T-helper 2 cell treated with Interferon-gamma antibody and Interleukin-4, amounts not matched to agents 5 μg/mL and 100 μg/mL, for 36 hours (primary cell): ENCODE data around the gene GAS6.

Source experiments
- DNase-seq: peaks from one replicate; pipeline ENCODE4 v3.0.0; 2021; ENCODE audit warnings: low spot score
- H3K27ac Mint-ChIP-seq: one replicate; pipeline ENCODE4 v1.8.0; 2021; ENCODE audit warnings: mild to moderate bottlenecking, mixed read lengths
- H3K27me3 Mint-ChIP-seq: one replicate; pipeline ENCODE4 v1.8.0; 2021; ENCODE audit warnings: low read depth, mixed read lengths
- H3K36me3 Mint-ChIP-seq: one replicate; pipeline ENCODE4 v1.8.0; 2021; ENCODE audit warnings: low read depth, mixed read lengths
- H3K4me1 Mint-ChIP-seq: one replicate; pipeline ENCODE4 v1.8.0; 2021; ENCODE audit warnings: low read depth, mixed read lengths
- H3K4me3 Mint-ChIP-seq: one replicate; pipeline ENCODE4 v1.8.0; 2022; ENCODE audit warnings: mild to moderate bottlenecking, moderate library complexity, mixed read lengths
- H3K9me3 Mint-ChIP-seq: one replicate; pipeline ENCODE4 v1.8.0; 2021; ENCODE audit warnings: mixed read lengths

The GAS6 gene

GRCh38 chr13:113815151-113816058, 48.5 kb downstream of the GAS6 start:
- Mint-ChIP-seq H3K9me3 (peaks cover under 1% of the 10 kb centered on the region), H3K4me3 (peak overlapping the region; percentile 96), H3K27ac (peak overlapping the region; percentile 85), H3K4me1 (peaks cover 15% of the 10 kb centered on the region), H3K27me3 (no peaks in the 10 kb centered on the region), H3K36me3 (peaks cover 12% of the 10 kb centered on the region)
- DNase-seq = peak; percentile 38

- Mint-ChIP-seq H3K36me3 (peaks cover 12% of the 10 kb centered on the region), H3K27ac (no peak overlapping the region), H3K4me3 (no peak overlapping the region), H3K4me1 (peaks cover 15% of the 10 kb centered on the region), H3K27me3 (no peaks in the 10 kb centered on the region), H3K9me3 (peaks cover 4% of the 10 kb centered on the region)
- DNase-seq = no peak
Measured at GRCh38 chr13:113814435-113814821, 49.4 kb downstream of the GAS6 start.

GRCh38 chr13:113813749-113814434, 50.0 kb downstream of the GAS6 start:
- H3K27me3 Mint-ChIP-seq = no peaks in the 10 kb centered on the region
- DNase-seq = no peak
- peaks cover 15% of the 10 kb centered on the region for H3K4me1 Mint-ChIP-seq
- peaks cover 5% of the 10 kb centered on the region for H3K9me3 Mint-ChIP-seq
- no peak overlapping the region for H3K27ac Mint-ChIP-seq
- peaks cover 12% of the 10 kb centered on the region for H3K36me3 Mint-ChIP-seq
- H3K4me3 Mint-ChIP-seq = no peak overlapping the region

- peaks cover 12% of the 10 kb centered on the region for H3K36me3 Mint-ChIP-seq
- no peak for DNase-seq
- peaks cover 12% of the 10 kb centered on the region for H3K9me3 Mint-ChIP-seq
- no peak overlapping the region for H3K4me3 Mint-ChIP-seq
- H3K27me3 Mint-ChIP-seq = no peaks in the 10 kb centered on the region
- H3K4me1 Mint-ChIP-seq = peaks cover 15% of the 10 kb centered on the region
- no peak overlapping the region for H3K27ac Mint-ChIP-seq
Measured at GRCh38 chr13:113813070-113813748, 50.7 kb downstream of the GAS6 start.

GRCh38 chr13:113812178-113813040, 51.5 kb downstream of the GAS6 start:
- H3K4me3 Mint-ChIP-seq = no peak overlapping the region
- peaks cover 16% of the 10 kb centered on the region for H3K9me3 Mint-ChIP-seq
- no peak for DNase-seq
- H3K27ac Mint-ChIP-seq = no peak overlapping the region
- no peaks in the 10 kb centered on the region for H3K27me3 Mint-ChIP-seq
- peaks cover 12% of the 10 kb centered on the region for H3K4me1 Mint-ChIP-seq
- peaks cover 9% of the 10 kb centered on the region for H3K36me3 Mint-ChIP-seq

GRCh38 chr13:113811081-113811928, 52.6 kb downstream of the GAS6 start:
- Mint-ChIP-seq H3K27me3 (no peaks in the 10 kb centered on the region), H3K36me3 (peaks cover 5% of the 10 kb centered on the region), H3K9me3 (peaks cover 16% of the 10 kb centered on the region), H3K27ac (no peak overlapping the region), H3K4me3 (no peak overlapping the region), H3K4me1 (peaks cover 7% of the 10 kb centered on the region)
- no peak for DNase-seq

GRCh38 chr13:113810640-113811039, 53.2 kb downstream of the GAS6 start:
- Mint-ChIP-seq H3K4me1 (peaks cover 4% of the 10 kb centered on the region), H3K4me3 (no peak overlapping the region), H3K36me3 (peaks cover 2% of the 10 kb centered on the region), H3K27me3 (no peaks in the 10 kb centered on the region), H3K9me3 (peaks cover 16% of the 10 kb centered on the region), H3K27ac (no peak overlapping the region)
- no peak for DNase-seq

GRCh38 chr13:113809934-113810333, 53.9 kb downstream of the GAS6 start:
- H3K36me3 Mint-ChIP-seq = no peaks in the 10 kb centered on the region
- H3K27me3 Mint-ChIP-seq = no peaks in the 10 kb centered on the region
- H3K4me3 Mint-ChIP-seq = no peak overlapping the region

GRCh38 chr13:113808058-113808834, 55.6 kb downstream of the GAS6 start:
- Mint-ChIP-seq H3K36me3 (no peaks in the 10 kb centered on the region), H3K4me1 (no peaks in the 10 kb centered on the region), H3K4me3 (no peak overlapping the region), H3K27me3 (no peaks in the 10 kb centered on the region), H3K9me3 (peaks cover 16% of the 10 kb centered on the region), H3K27ac (no peak overlapping the region)
- no peak for DNase-seq

More at GRCh38 chr13:113809934-113810333, 53.9 kb downstream of the GAS6 start:
- no peak for DNase-seq
- no peak overlapping the region for H3K27ac Mint-ChIP-seq
- peaks cover 16% of the 10 kb centered on the region for H3K9me3 Mint-ChIP-seq
- no peaks in the 10 kb centered on the region for H3K4me1 Mint-ChIP-seq

- H3K4me3 Mint-ChIP-seq = no peak overlapping the region
- H3K27ac Mint-ChIP-seq = no peak overlapping the region
- H3K9me3 Mint-ChIP-seq = peaks cover 16% of the 10 kb centered on the region
- H3K27me3 Mint-ChIP-seq = no peaks in the 10 kb centered on the region
- no peaks in the 10 kb centered on the region for H3K36me3 Mint-ChIP-seq
- H3K4me1 Mint-ChIP-seq = no peaks in the 10 kb centered on the region
- DNase-seq = no peak
Measured at GRCh38 chr13:113806526-113806925, 57.4 kb downstream of the GAS6 start.

GRCh38 chr13:113806104-113806471, 57.8 kb downstream of the GAS6 start:
- no peaks in the 10 kb centered on the region for H3K27me3 Mint-ChIP-seq
- no peak overlapping the region for H3K4me3 Mint-ChIP-seq
- peaks cover 16% of the 10 kb centered on the region for H3K9me3 Mint-ChIP-seq
- H3K36me3 Mint-ChIP-seq = no peaks in the 10 kb centered on the region
- no peaks in the 10 kb centered on the region for H3K4me1 Mint-ChIP-seq
- no peak for DNase-seq
- no peak overlapping the region for H3K27ac Mint-ChIP-seq

- Mint-ChIP-seq H3K27ac (no peak overlapping the region), H3K27me3 (no peaks in the 10 kb centered on the region), H3K4me3 (no peak overlapping the region), H3K9me3 (peaks cover 16% of the 10 kb centered on the region), H3K4me1 (no peaks in the 10 kb centered on the region), H3K36me3 (no peaks in the 10 kb centered on the region)
- DNase-seq = no peak
Measured at GRCh38 chr13:113805431-113806103, 58.3 kb downstream of the GAS6 start.
